H1 (cell line): ENCODE data around the gene KRTAP10-5. TPM values are rescaled to one million over a fixed set of nuclear protein-coding genes. Genes with fewer than 3 reads are reported as not detected.

Experiments
- CTCF ChIA-PET: fragments of 300-600 bp; sonication (Branson Sonifier 250); formaldehyde crosslinking; loops from one replicate; lab custom pipeline; 2021; ENCODE audit not compliant: partially characterized antibody; lab: Charles Lee
- POLR2A ChIA-PET: fragments of 300-600 bp; sonication (Branson Sonifier 250); formaldehyde crosslinking; loops from one replicate; lab custom pipeline; 2021; ENCODE audit warnings: inconsistent platforms; ENCODE audit not compliant: partially characterized antibody; lab: Charles Lee
- DNase-seq, 2 experiments: peaks; one replicate each; pipeline versions ENCODE4 v3.0.0 to v3.0.0-alpha.2; 2010 to 2022; ENCODE audit warnings: low spot score in 2 of 2, low read depth in 1 of 2, mixed read lengths in 1 of 2
- FAIRE-seq: peaks from 2 replicates; lab custom pipeline; 2011; peaks lifted over from hg19 to GRCh38; lab: Jason Lieb, UNC
- H2AFZ ChIP-seq: 2 replicates; pipeline ENCODE4 v1.8.1; 2012; ENCODE audit warnings: low read length, inconsistent platforms
- H2AK5ac ChIP-seq: 2 replicates; pipeline ENCODE4 v1.6.1; 2013; ENCODE audit warnings: low read depth, low read length
- H2BK120ac ChIP-seq: replicated peaks from 2 replicates; pipeline ENCODE3; 2013; ENCODE audit warnings: low read depth, low read length, inconsistent platforms
- H2BK12ac ChIP-seq: 2 replicates; pipeline ENCODE4 v1.6.1; 2013; ENCODE audit warnings: low read depth, low read length
- H2BK15ac ChIP-seq: 2 replicates; pipeline ENCODE4 v1.6.1; 2013; ENCODE audit warnings: low read length
- H2BK20ac ChIP-seq: 2 replicates; pipeline ENCODE4 v1.6.1; 2013; ENCODE audit warnings: low read length
- H2BK5ac ChIP-seq: 2 replicates; pipeline ENCODE4 v1.6.1; 2013; ENCODE audit warnings: low read depth, low read length
- H3K14ac ChIP-seq: 2 replicates; pipeline ENCODE4 v1.6.1; 2013; ENCODE audit warnings: inconsistent platforms; ENCODE audit not compliant: insufficient read length
- H3K18ac ChIP-seq: 2 replicates; pipeline ENCODE4 v1.6.1; 2013; ENCODE audit warnings: low read length; ENCODE audit errors: extremely low read depth
- H3K23ac ChIP-seq: 2 replicates; pipeline ENCODE4 v1.6.1; 2013; ENCODE audit warnings: inconsistent platforms; ENCODE audit not compliant: insufficient read length
- H3K23me2 ChIP-seq: 2 replicates; pipeline ENCODE4 v1.6.1; 2013; ENCODE audit warnings: low read depth, low read length
- H3K27ac ChIP-seq: 2 replicates; pipeline ENCODE4 v1.6.1; 2011; ENCODE audit warnings: low read depth, low read length, inconsistent platforms
- H3K27me3 ChIP-seq, 4 experiments: replicated peaks in 1 of 4; 1 replicate in 1 of 4; 2 replicates in 3 of 4; pipeline versions ENCODE4 v1.6.1 to v1.8.1; 2011 to 2013; ENCODE audit warnings: low read length in 3 of 4, mild to moderate bottlenecking in 3 of 4, inconsistent platforms in 2 of 4, mixed read lengths in 2 of 4, moderate library complexity in 1 of 4; ENCODE audit not compliant: control insufficient read depth in 3 of 4, insufficient read depth in 3 of 4; ENCODE audit errors: extremely low read depth in 1 of 4
- H3K36me3 ChIP-seq, 4 experiments: 2 replicates each; pipeline versions ENCODE4 v1.6.1 to v1.8.1; 2011 to 2013; ENCODE audit warnings: mild to moderate bottlenecking in 4 of 4, low read length in 3 of 4, moderate library complexity in 2 of 4, control low read depth in 1 of 4, inconsistent platforms in 1 of 4; ENCODE audit not compliant: insufficient read depth in 4 of 4, control insufficient read depth in 2 of 4
- H3K4ac ChIP-seq: replicated peaks from 2 replicates; pipeline ENCODE3; 2013; ENCODE audit warnings: low read length, low read depth, mixed read lengths, inconsistent platforms; ENCODE audit not compliant: insufficient read length
- H3K4me1 ChIP-seq, 4 experiments: replicated peaks in 1 of 4; 1 replicate in 1 of 4; 2 replicates in 3 of 4; pipeline versions ENCODE4 v1.6.1 to v1.8.1; 2011 to 2013; ENCODE audit warnings: low read length in 3 of 4, inconsistent platforms in 2 of 4, mixed read lengths in 1 of 4; ENCODE audit not compliant: insufficient read depth in 4 of 4, control insufficient read depth in 3 of 4
- H3K4me2 ChIP-seq, 2 experiments: 2 replicates each; pipeline versions ENCODE4 v1.6.1 to v1.8.1; 2011 to 2013; ENCODE audit warnings: low read depth in 2 of 2, low read length in 2 of 2, control low read depth in 1 of 2, inconsistent platforms in 1 of 2, mild to moderate bottlenecking in 1 of 2; ENCODE audit not compliant: insufficient read depth in 1 of 2
- H3K4me3 ChIP-seq, 4 experiments: fragments of 200-600, 300-600 bp in 1 of 4; sonication (generic), shearing (Covaris generic), sonication (Bioruptor Twin) in 1 of 4; 2 replicates each; pipeline versions ENCODE4 v1.5.1 to v1.8.1; 2011 to 2016; ENCODE audit warnings: low read length in 4 of 4, low read depth in 3 of 4, control low read depth in 2 of 4, inconsistent platforms in 2 of 4, mild to moderate bottlenecking in 2 of 4, mixed read lengths in 1 of 4, moderate library complexity in 1 of 4; ENCODE audit not compliant: insufficient read depth in 2 of 4; ENCODE audit errors: extremely low read depth in 1 of 4
- H3K56ac ChIP-seq: replicated peaks from 2 replicates; pipeline ENCODE3; 2013; ENCODE audit warnings: low read depth, mild to moderate bottlenecking, mixed read lengths, low read length, inconsistent platforms; ENCODE audit not compliant: insufficient read length
- H3K79me1 ChIP-seq: 2 replicates; pipeline ENCODE4 v1.6.1; 2013; ENCODE audit warnings: low read depth, low read length, control low read depth
- H3K79me2 ChIP-seq, 2 experiments: 2 replicates each; pipeline versions ENCODE4 v1.6.1 to v1.8.1; 2012 to 2013; ENCODE audit warnings: low read length in 2 of 2, mild to moderate bottlenecking in 2 of 2, inconsistent platforms in 1 of 2; ENCODE audit not compliant: insufficient read depth in 2 of 2, control insufficient read depth in 1 of 2
- H3K9ac ChIP-seq, 4 experiments: replicated peaks in 1 of 4; 1 replicate in 1 of 4; 2 replicates in 3 of 4; pipeline versions ENCODE4 v1.6.1 to v1.8.1; 2011 to 2013; ENCODE audit warnings: low read depth in 3 of 4, low read length in 3 of 4, control low read depth in 2 of 4, mild to moderate bottlenecking in 2 of 4, moderate library complexity in 2 of 4, inconsistent platforms in 1 of 4; ENCODE audit errors: extremely low read depth in 1 of 4
- H3K9me3 ChIP-seq, 2 experiments: 2 replicates each; pipeline versions ENCODE4 v1.6.1 to v1.8.1; 2012 to 2013; ENCODE audit warnings: mild to moderate bottlenecking in 2 of 2, moderate library complexity in 2 of 2, control low read depth in 1 of 2, inconsistent platforms in 1 of 2, low read depth in 1 of 2, low read length in 1 of 2, mixed read lengths in 1 of 2; ENCODE audit not compliant: insufficient read depth in 2 of 2
- H4K20me1 ChIP-seq, 2 experiments: replicated peaks in 1 of 2; 2 replicates each; pipeline versions ENCODE3 to v1.8.1; 2011 to 2013; ENCODE audit warnings: inconsistent platforms in 2 of 2, low read length in 2 of 2, mild to moderate bottlenecking in 1 of 2; ENCODE audit not compliant: insufficient read depth in 2 of 2, control insufficient read depth in 1 of 2
- H4K5ac ChIP-seq: 2 replicates; pipeline ENCODE4 v1.6.1; 2013; ENCODE audit warnings: low read length, low read depth, mixed read lengths, inconsistent platforms; ENCODE audit not compliant: insufficient read length
- H4K8ac ChIP-seq: 2 replicates; pipeline ENCODE4 v1.8.0; 2013; ENCODE audit warnings: mild to moderate bottlenecking, moderate library complexity, low read length, inconsistent platforms; ENCODE audit not compliant: insufficient read depth; ENCODE audit errors: extremely low read depth
- H4K91ac ChIP-seq: replicated peaks from 2 replicates; pipeline ENCODE3; 2013; ENCODE audit warnings: low read length, mixed read lengths, inconsistent platforms; ENCODE audit not compliant: insufficient read length
- POLR2A ChIP-seq, 2 experiments: IDR thresholded peaks; 1 replicate in 1 of 2; 2 replicates in 1 of 2; pipeline ENCODE4 v1.6.1; 2011; ENCODE audit warnings: low read depth in 2 of 2, low read length in 2 of 2, mild to moderate bottlenecking in 2 of 2; ENCODE audit errors: control extremely low read depth in 1 of 2
- POLR2AphosphoS5 ChIP-seq: IDR thresholded peaks from 2 replicates; pipeline ENCODE4 v1.6.1; 2011; ENCODE audit warnings: low read depth, low read length
- TAF1 ChIP-seq: IDR thresholded peaks from 2 replicates; pipeline ENCODE4 v1.6.1; 2011; ENCODE audit warnings: mild to moderate bottlenecking, low read depth, low read length
- WGBS, 2 experiments: shearing (Covaris generic) in 1 of 2; methylation state at CpG; one replicate each; pipeline versions ENCODE4 v1.1.6 to v1.1.7; 2013 to 2015; ENCODE audit warnings: low lambda C conversion rate in 2 of 2, mixed read lengths in 2 of 2, inconsistent platforms in 1 of 2, low coverage in 1 of 2, missing lambda C conversion rate in 1 of 2; ENCODE audit not compliant: insufficient replicate concordance in 2 of 2, insufficient coverage in 1 of 2, insufficient read length in 1 of 2; ENCODE audit errors: extremely low coverage in 1 of 2, missing lambda C conversion rate in 1 of 2; 5-methylcytosine and 5-hydroxymethylcytosine counted together
- polyA plus RNA-seq, 7 experiments: library from polyadenylated mRNA; depleted of rRNA in 3 of 7; stranded (reverse) in 5 of 7; unstranded in 2 of 7; fragments of >200 nt in 5 of 7; fragments of 200-250 nt in 2 of 7; gene quantifications; 1 replicate in 5 of 7; 2 replicates in 1 of 7; 4 replicates in 1 of 7; pipeline versions ENCODE4 v1.2.1 to v1.2.3, GENCODE V29; 2011 to 2013; ENCODE audit warnings: missing spikeins in 2 of 7, mixed read lengths in 2 of 7
- total RNA-seq: library from RNA; stranded (reverse); fragmentation: NEBNext Ultra II Directional; extraction: Animal tissue kit (Norgen Biotek cat#: 25700); gene quantifications from 2 replicates; pipeline ENCODE4 v1.2.1, GENCODE V29; 2021

KRTAP10-5 gene
- total and polyA plus RNA-seq, 2 of the 8 experiments (the other 6 are each of a cell fraction or from before 2014, with no cell fraction given) = 0.09 TPM; not detected in 1

GRCh38 chr21:44598061-44598460 lies 17.7 kb upstream of the KRTAP10-5 start:
- 0 out of 2 replicates have a peak overlapping the region, but pooled peaks have one; percentile 88 for H2AK5ac ChIP-seq
- 0 out of 7 replicates have a peak overlapping the region, but pooled peaks of 1 of the 4 experiments have one; percentile 24 for H3K9ac ChIP-seq
- H2BK15ac ChIP-seq = no peak overlapping the region
- H3K36me3 ChIP-seq = no peaks in the 10 kb centered on the region
- H2AFZ ChIP-seq = no peak overlapping the region
- ChIA-PET CTCF (no interaction called here), POLR2A (interaction anchor here (0.7 kb wide), 1 partner anchor 203 kb away, joined by 3 read pairs; no protein-coding TSS in a partner anchor)
- no peak overlapping the region for H3K23ac ChIP-seq
- no peak overlapping the region for H4K8ac ChIP-seq
- no peak for FAIRE-seq
- no peak overlapping the region for H3K18ac ChIP-seq
- H3K27ac ChIP-seq = peak overlapping the region; percentile 74; the same call in 1 of the 2 replicates
- DNase-seq = peak in 1 of 2 experiments; percentile 47
- H3K23me2 ChIP-seq = no peaks in the 10 kb centered on the region
- peak overlapping the region; percentile 51 for H4K5ac ChIP-seq
- H3K14ac ChIP-seq = no peak overlapping the region
- no peaks in the 10 kb centered on the region for H4K20me1 ChIP-seq
- H2BK20ac ChIP-seq = peak overlapping the region; percentile 92
- no peak overlapping the region for H3K56ac ChIP-seq
- H3K4me1 ChIP-seq = peaks cover 2 to 11% (median 6%) of the 10 kb centered on the region in 4 experiments
- H4K91ac ChIP-seq = peak overlapping the region; percentile 72
- H3K9me3 ChIP-seq = no peaks in the 10 kb centered on the region
- no peak overlapping the region for H3K4ac ChIP-seq
- no peaks in the 10 kb centered on the region for H3K27me3 ChIP-seq
- H2BK5ac ChIP-seq = peak overlapping the region; percentile 86
- WGBS, 2 experiments = 52% methylated on average over 11 of the region's 11 CpGs; no CpG with 5 or more reads in 1 of the 2 experiments
- no peak overlapping the region for H3K4me3 ChIP-seq
- TF ChIP-seq POLR2A (IDR thresholded peaks at IDR 0.05; ENCODE audit: control extremely low read depth in 1 of 2, low read depth in 2 of 2, low read length in 2 of 2) (peak in 1 of 2 experiments; percentile 51; a peak in 1 of 3 replicates), POLR2AphosphoS5 (no peak), TAF1 (peak; percentile 43; the same call in 1 of the 2 replicates)
- peak overlapping the region; percentile 97 for H2BK120ac ChIP-seq
- no peak overlapping the region; a peak in 1 of 4 replicates for H3K4me2 ChIP-seq
- peak overlapping the region; percentile 85; the same call in 1 of the 2 replicates for H2BK12ac ChIP-seq
- no peaks in the 10 kb centered on the region for H3K79me2 ChIP-seq
- no peaks in the 10 kb centered on the region for H3K79me1 ChIP-seq
